ENCODE results near the gene APOBEC3H.
"Not testable (repeated sequence)": the region's sequence is repeated elsewhere in the genome, so short reads cannot be mapped to it uniquely, and the experiment has no call there.

The APOBEC3H gene

DNA sequence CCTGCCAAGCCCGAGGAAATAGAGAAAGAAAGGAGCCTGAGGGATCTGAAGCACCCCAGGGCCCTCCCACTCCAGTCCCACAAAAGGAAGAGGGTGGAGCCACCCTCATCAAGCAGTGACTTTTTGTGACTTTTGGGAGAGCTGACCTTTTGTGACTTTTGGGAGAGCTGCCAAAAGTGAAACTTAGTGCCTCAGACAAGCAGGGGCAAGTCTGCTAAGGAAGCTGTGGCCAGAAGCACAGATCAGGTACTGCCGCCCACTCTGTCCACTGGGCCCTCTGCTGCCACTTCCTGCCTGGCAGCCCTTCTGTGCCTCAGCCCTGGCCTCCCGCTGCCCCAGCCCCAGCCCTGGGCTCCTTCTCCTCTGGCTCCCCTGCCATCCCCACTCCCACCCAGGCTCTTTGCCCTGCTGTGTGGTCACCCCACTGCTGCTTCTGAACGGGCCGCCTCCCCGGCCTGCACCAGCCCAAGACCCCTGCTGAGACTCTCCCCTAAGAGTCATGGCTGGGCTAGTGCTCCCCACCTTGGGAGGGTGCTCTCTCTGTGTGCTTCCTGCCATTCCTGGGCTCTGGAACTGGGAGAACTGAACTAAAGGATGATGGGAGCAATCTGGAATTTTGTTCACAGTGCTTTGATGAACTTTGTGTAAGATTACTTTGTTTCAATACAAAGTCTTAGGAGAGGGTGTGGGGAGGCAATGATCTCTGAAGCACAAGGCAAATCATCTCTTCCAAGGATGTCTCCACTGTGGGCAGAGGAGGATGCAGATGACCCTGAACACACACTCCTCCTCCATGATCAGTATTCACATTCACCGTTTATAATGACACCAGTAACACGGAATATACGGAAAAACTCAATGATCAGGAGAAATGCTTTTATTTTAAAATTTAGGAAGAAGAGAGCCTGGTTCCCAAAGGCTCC is at the start of gene APOBEC3H:
Gene APOBEC3H, plus strand, starts transcription at position 147 of the 923 bp plus-strand sequence. CDS start 3,035 bp downstream, outside the sequence.
- DNase-seq (ENCODE audit: low read depth): no peak
- H3K4me3 ChIP-seq (ENCODE audit: low read depth, low read length): no peak within 1 kb of the TSS

DNA sequence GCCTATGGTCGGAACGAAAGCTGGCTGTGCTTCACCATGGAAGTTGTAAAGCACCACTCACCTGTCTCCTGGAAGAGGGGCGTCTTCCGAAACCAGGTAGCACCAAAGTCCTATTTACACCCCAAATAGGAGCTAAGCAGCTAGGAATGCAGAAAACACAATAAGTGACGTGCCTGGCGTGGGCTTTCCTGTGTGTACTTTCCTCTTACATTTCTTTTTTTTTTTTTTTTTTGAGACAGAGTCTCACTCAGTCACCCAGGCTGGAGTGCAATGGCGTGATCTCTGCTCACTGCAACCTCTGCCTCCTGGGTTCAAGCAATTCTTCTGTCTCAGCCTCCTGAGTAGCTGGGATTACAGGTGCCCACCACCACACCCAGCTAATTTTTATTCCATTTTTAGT is 47.6 kb upstream of the APOBEC3H start:
- DNase-seq (ENCODE audit: low read depth): not testable (repeated sequence)

DNA sequence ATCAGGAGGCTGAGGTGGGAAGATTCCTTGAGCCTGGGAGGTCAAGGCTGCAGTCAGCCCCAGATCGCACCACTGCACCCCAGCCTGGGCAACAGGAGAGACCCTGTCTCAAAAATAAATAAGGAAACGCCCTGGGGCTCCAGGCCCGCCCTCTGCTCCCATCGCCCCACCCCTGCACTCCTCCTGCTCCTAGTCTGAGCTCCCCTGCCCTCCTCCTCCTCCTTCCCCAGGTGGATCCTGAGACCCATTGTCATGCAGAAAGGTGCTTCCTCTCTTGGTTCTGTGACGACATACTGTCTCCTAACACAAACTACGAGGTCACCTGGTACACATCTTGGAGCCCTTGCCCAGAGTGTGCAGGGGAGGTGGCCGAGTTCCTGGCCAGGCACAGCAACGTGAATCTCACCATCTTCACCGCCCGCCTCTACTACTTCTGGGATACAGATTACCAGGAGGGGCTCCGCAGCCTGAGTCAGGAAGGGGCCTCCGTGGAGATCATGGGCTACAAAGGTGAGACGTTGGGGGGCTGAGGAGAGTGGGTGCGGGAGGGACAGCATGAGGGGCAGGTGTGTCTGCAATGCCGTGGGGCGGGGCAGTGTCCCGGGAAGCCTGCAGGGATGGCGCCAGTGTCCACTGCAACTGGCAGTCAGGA is 45.1 kb upstream of the APOBEC3H start:
- not testable (repeated sequence) for DNase-seq (ENCODE audit: low read depth); H3K4me3 ChIP-seq (ENCODE audit: low read depth, low read length)

More for the DNA sequence above, 47.6 kb upstream of the APOBEC3H start:
- not testable (repeated sequence) for H3K4me3 ChIP-seq (ENCODE audit: low read depth, low read length)

- no peak for DNase-seq (ENCODE audit: low read depth)
- no peak overlapping the region for H3K4me3 ChIP-seq (ENCODE audit: low read depth, low read length)
Observed at GRCh38 chr22:39055658-39056057, 41.4 kb upstream of the APOBEC3H start.

- not testable (repeated sequence) for H3K4me3 ChIP-seq (ENCODE audit: low read depth, low read length); DNase-seq (ENCODE audit: low read depth)
Observed at GRCh38 chr22:39061290-39061689, 35.8 kb upstream of the APOBEC3H start.

- not testable (repeated sequence) for H3K4me3 ChIP-seq (ENCODE audit: low read depth, low read length); DNase-seq (ENCODE audit: low read depth)
Observed at GRCh38 chr22:39061951-39062350, 35.1 kb upstream of the APOBEC3H start.

GRCh38 chr22:39063904-39064303 is 33.1 kb upstream of the APOBEC3H start:
- not testable (repeated sequence) for H3K4me3 ChIP-seq (ENCODE audit: low read depth, low read length); DNase-seq (ENCODE audit: low read depth)

DNA sequence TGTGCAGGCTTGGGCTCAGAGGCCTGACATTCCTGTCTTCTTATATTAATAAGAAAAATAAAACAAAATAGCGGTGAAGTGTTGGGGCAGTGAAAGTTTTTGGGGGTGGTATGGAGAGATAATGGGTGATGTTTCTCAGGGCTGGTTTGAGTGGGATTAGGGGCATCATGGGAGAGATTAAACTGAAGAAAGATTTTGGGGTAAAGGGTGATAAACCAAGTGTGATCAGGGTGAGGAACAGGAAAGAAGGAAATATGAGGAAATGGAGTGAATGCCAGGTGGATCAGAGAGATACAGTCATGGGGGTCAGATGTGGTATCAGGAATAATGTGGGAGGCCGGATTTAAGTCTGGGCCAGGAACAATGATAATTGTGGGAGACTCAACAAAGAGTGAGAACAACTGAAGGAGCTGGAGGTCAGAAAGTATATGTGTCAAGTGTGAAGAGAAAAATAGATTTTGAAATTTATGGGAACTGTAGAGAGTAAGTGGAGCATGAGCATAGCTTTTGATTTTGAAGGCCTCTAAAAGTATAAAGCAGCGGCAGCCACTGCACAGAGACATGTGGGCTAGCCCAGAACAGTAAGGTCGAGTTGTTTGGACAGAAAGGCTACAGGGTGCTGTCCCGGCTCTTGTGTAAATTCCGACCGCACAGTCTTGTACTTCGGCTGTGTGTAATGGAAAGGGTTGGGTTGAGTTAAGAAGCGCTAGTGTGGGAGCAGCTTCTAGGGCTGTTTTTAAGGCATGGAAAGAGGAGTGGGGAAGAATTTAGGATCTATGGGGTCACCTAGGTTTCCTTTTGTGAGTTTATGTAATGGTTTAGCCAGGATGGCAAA is 30.4 kb upstream of the APOBEC3H start:
- not testable (repeated sequence) for DNase-seq (ENCODE audit: low read depth); H3K4me3 ChIP-seq (ENCODE audit: low read depth, low read length)

DNA sequence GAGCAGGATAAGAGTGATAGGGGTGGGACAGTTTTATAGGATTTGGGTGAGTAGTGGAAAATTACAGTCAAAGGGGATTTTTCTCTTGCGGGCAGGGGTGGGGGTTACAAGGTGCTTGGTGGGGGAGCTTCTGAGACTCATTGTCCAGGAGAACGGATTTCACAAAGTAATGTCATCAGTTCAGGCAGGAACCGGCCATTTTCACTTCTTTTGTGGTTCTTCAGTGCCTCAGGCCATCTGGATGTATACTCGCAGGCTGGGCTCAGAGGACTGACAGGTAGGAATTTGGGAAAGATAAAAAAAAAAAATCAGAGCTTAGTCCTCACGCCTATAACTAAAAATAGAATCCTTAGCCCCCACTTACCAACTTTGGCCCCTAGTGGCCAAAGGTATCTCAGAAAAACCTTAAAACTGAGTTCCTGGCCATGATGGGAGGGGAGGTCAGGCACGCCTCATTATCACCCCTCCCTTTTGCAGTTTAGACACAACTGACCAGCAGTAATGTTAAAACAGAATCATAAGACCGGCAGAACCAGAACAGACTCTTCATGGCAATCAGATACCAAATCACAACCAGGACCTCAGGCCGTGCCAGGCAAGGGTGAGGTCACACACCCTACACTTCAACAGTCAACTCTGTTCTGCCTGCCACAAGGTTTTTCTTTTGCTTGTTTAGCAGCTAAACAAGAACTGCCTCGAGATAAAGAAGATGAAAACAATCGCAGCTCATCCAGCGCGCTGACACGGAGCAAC is 28.8 kb upstream of the APOBEC3H start:
- H3K4me3 ChIP-seq (ENCODE audit: low read depth, low read length): no peak overlapping the region
- no peak for DNase-seq (ENCODE audit: low read depth)

DNA sequence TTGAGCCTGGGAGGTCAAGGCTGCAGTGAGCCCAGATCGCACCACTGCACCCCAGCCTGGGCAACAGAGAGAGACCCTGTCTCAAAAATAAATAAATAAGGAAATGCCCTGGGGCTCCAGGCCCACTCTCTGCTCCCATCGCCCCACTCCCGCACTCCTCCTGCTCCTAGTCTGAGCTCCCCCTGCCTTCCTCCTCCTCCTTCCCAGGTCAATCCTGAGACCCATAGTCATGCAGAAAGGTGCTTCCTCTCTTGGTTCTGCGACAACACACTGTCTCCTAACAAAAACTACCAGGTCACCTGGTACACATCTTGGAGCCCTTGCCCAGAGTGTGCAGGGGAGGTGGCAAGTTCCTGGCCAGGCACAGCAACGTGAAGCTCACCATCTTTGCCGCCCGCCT is 26.9 kb upstream of the APOBEC3H start:
- H3K4me3 ChIP-seq (ENCODE audit: low read depth, low read length): no peak overlapping the region
- DNase-seq (ENCODE audit: low read depth): no peak

DNA sequence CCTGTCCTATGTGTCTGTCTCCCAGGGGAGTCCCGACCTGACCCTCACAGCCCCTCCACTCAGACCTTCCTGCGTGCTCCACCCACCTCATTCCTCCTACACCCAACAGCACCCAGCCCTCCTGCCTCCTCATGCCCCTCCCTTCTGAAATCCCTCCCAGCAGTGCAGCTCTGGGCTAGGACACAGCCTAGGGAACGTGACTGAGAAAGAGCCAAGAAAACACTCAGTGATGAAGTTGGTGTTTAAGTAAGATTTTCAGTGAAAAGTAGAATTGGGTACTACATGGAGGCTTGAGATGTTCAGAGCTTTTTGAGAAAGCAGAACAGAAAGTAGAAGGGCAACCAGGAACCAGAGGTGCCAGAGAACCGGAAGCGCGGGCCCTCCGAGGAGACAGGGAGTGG is 24.5 kb upstream of the APOBEC3H start:
- not testable (repeated sequence) for H3K4me3 ChIP-seq (ENCODE audit: low read depth, low read length); DNase-seq (ENCODE audit: low read depth)

DNA sequence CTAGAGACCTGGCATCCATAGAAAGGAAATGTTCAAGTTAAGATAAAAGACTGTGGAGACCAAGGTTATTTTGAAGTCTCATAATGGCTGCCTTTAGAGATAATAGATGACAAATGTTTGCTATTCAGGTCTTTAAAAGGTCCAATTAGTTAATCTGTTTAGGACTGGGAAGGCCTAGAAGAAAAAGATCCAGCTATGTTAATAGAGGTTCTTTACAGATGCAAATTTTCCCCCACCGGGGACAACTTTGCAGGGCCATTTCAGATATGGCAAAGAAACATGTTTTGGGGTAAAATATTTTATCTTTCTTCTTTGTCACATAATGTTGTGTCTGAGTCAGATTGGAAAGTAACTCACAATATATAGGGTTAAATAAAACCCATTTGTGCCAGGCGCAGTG is 23.1 kb upstream of the APOBEC3H start:
- no peak overlapping the region for H3K4me3 ChIP-seq (ENCODE audit: low read depth, low read length)
- DNase-seq (ENCODE audit: low read depth): no peak

- DNase-seq (ENCODE audit: low read depth); H3K4me3 ChIP-seq (ENCODE audit: low read depth, low read length): not testable (repeated sequence)
Observed at GRCh38 chr22:39076155-39077025, 20.7 kb upstream of the APOBEC3H start.

GRCh38 chr22:39077026-39077840 is 19.8 kb upstream of the APOBEC3H start, which contains the start of gene APOBEC3G:
Gene APOBEC3G (plus strand): TSS chr22:39077275. CDS start chr22:39077362, 87 bp downstream.
- peak; percentile 5 for DNase-seq (ENCODE audit: low read depth)
- peak within 1 kb of the TSS; percentile 41 for H3K4me3 ChIP-seq (ENCODE audit: low read depth, low read length)

GRCh38 chr22:39077912-39078311 is 19.1 kb upstream of the APOBEC3H start:
- not testable (repeated sequence) for H3K4me3 ChIP-seq (ENCODE audit: low read depth, low read length); DNase-seq (ENCODE audit: low read depth)

DNA sequence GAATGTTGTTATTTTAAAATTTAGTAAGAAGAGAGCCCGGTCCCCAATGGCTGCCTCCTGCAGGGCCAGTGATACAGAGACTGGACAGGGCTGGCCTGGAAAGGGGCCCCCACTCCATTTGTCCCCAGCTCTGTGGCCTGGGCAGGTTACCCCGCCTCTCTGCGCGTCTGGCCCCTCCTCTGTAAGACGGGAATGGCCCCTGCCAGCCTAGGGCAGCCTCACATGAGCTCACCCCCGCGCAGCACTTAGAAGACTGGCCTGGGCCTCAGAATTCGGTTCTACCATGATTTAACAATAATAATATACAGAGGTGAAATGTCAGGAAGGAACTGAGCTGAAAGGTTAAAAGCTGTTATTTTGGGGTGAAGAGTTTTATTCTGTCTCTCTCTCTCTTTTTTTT is 18.7 kb upstream of the APOBEC3H start:
- DNase-seq (ENCODE audit: low read depth): no peak
- H3K4me3 ChIP-seq (ENCODE audit: low read depth, low read length): no peak overlapping the region

GRCh38 chr22:39079054-39079637 is 17.9 kb upstream of the APOBEC3H start:
- not testable (repeated sequence) for DNase-seq (ENCODE audit: low read depth); H3K4me3 ChIP-seq (ENCODE audit: low read depth, low read length)
